Activated CD4-positive, alpha-beta T cell treated with anti-CD3 and anti-CD28 coated beads, Interleukin-2, amount 10 ng/mL, durations not matched to agents 7 days and 5 days (primary cell): ENCODE results near the gene STAU1. TPM values are rescaled to one million over a fixed set of nuclear protein-coding genes. Genes with fewer than 3 reads are reported as not detected.

ENCODE experiments used
- total RNA-seq, 2 experiments: library from RNA; stranded (reverse); gene quantifications; one replicate each; pipeline ENCODE4 v1.2.3, GENCODE V29; 2021

The STAU1 gene
- total RNA-seq, 2 experiments from 2014 or later, result 51.8 to 57.8 TPM

Other genes starting within 250 kb of the STAU1 start
- gene CSE1L, start 142.0 kb downstream of the STAU1 start, total RNA-seq, result 10 to 100 TPM; 85.1 to 98.4 TPM
- gene DDX27, start 31.1 kb upstream of the STAU1 start, total RNA-seq, result 10 to 100 TPM; 39.1 to 42.0 TPM
- 10 to 100 TPM; 79.7 to 85.3 TPM for gene ZNFX1, start 89.7 kb upstream of the STAU1 start, total RNA-seq